Upper lobe of left lung (tissue), 6 donors: ENCODE measurements around the gene DBH. TPM values are rescaled to one million over a fixed set of nuclear protein-coding genes. Genes with fewer than 3 reads are reported as not detected.
"Not testable (repeated sequence)": the region's sequence is repeated elsewhere in the genome, so short reads cannot be mapped to it uniquely, and the experiment has no call there.

ENCODE experiments used
- ATAC-seq, 2 donors: fragments of 200-7000 bp; cut with Tn5 transposase; one replicate each; pipeline ENCODE4 v1.9.1; 2022; ENCODE audit warnings: mild to moderate bottlenecking in 2 of 2, moderate library complexity in 2 of 2; ENCODE audit not compliant: low FRiP score in 2 of 2
- DNase-seq, 2 donors: peaks; one replicate each; pipeline ENCODE4 v3.0.0-alpha.2; 2019 to 2020
- H3K27ac ChIP-seq, 4 donors: fragments of 200-600 bp; sonication (generic); one replicate each; pipeline ENCODE4 v1.5.1; 2016 to 2019
- H3K27me3 ChIP-seq, 4 donors: fragments of 200-600 bp; sonication (generic); one replicate each; pipeline ENCODE4 v1.5.1; 2017 to 2019
- H3K36me3 ChIP-seq, 4 donors: fragments of 200-600 bp; sonication (generic); one replicate each; pipeline ENCODE4 v1.5.1; 2016 to 2019
- H3K4me1 ChIP-seq, 4 donors: fragments of 200-600 bp; sonication (generic); one replicate each; pipeline ENCODE4 v1.5.1; 2018 to 2019
- H3K4me3 ChIP-seq, 4 donors: fragments of 200-600 bp; sonication (generic); one replicate each; pipeline ENCODE4 v1.5.1; 2017 to 2019; ENCODE audit warnings: mild to moderate bottlenecking in 2 of 4, moderate library complexity in 1 of 4
- H3K9me3 ChIP-seq, 4 donors: fragments of 200-600 bp; sonication (generic); one replicate each; pipeline ENCODE4 v1.5.1; 2018 to 2019
- CTCF ChIP-seq, 6 experiments: fragments of 450-650 bp in 4 of 6; fragments of 200-600 bp in 2 of 6; sonication (generic) in 2 of 6; IDR thresholded peaks; one replicate each; pipeline ENCODE4 v1.5.1; 2016 to 2019; ENCODE audit warnings: antibody characterized with exemption in 6 of 6
- EP300 ChIP-seq, 4 donors: sonication (generic); formaldehyde crosslinking; IDR thresholded peaks; one replicate each; pipeline ENCODE4 v1.5.1; 2017; ENCODE audit warnings: antibody characterized with exemption in 4 of 4, control low read depth in 2 of 4
- POLR2A ChIP-seq, 4 donors: fragments of 450-650 bp; IDR thresholded peaks; one replicate each; pipeline ENCODE4 v1.5.1; 2016 to 2017; ENCODE audit warnings: antibody characterized with exemption in 4 of 4, mild to moderate bottlenecking in 2 of 4
- POLR2AphosphoS5 ChIP-seq, 2 donors: sonication (generic); formaldehyde crosslinking; IDR thresholded peaks; one replicate each; pipeline ENCODE4 v1.5.1; 2017; ENCODE audit warnings: antibody characterized with exemption in 2 of 2
- WGBS, 2 donors: methylation state at CpG; one replicate each; pipeline ENCODE4 v1.1.5; 2017 to 2018; 5-methylcytosine and 5-hydroxymethylcytosine counted together
- total RNA-seq, 6 donors: library from RNA; depleted of rRNA in 4 of 6; stranded (reverse); fragments of >200 nt in 4 of 6; gene quantifications; one replicate each; pipeline versions ENCODE4 v1.1.0 to v1.2.1, GENCODE V29; 2016 to 2021
- donor health status: DM: no; HTN: no; CAD: no; lungs with moderate emphysema.
- donor health status: DM: no; HTN: yes; CAD: no; lungs with severe emphysema.

Gene DBH
- total RNA-seq, 6 donors from 2014 or later: 0.27 TPM; not detected in 5

GRCh38 chr9:133671371-133671770 lies 35.2 kb downstream of the DBH start:
- Histone ChIP-seq H3K4me1 (peaks cover 2 to 8% (median 5%) of the 10 kb centered on the region in 4 donors), H3K36me3 (no peaks in the 10 kb centered on the region), H3K4me3 (no peak overlapping the region), H3K27me3 (no peaks in the 10 kb centered on the region), H3K9me3 (no peaks in the 10 kb centered on the region), H3K27ac (no peak overlapping the region)
- ATAC-seq: no peak
- 89 to 96% methylated on average over 12 to 21 of the region's 21 CpGs for WGBS, 2 donors
- TF ChIP-seq EP300 (IDR thresholded peaks at IDR 0.05): no peak
- TF ChIP-seq POLR2A (IDR thresholded peaks at IDR 0.05): no peak
- TF ChIP-seq CTCF (IDR thresholded peaks at IDR 0.05): no peak
- TF ChIP-seq POLR2AphosphoS5 (IDR thresholded peaks at IDR 0.05): no peak
- DNase-seq: peak in 1 of 2 donors; percentile 60

- H3K4me3 ChIP-seq: no peak overlapping the region
- peaks cover 7 to 13% (median 11%) of the 10 kb centered on the region in 4 donors for H3K4me1 ChIP-seq
- TF ChIP-seq EP300 (IDR thresholded peaks at IDR 0.05) (no peak), POLR2A (IDR thresholded peaks at IDR 0.05) (no peak), CTCF (IDR thresholded peaks at IDR 0.05) (no peak), POLR2AphosphoS5 (IDR thresholded peaks at IDR 0.05) (no peak)
- H3K27me3 ChIP-seq: no peaks in the 10 kb centered on the region
- DNase-seq (peak in 1 of 2 donors; percentile 49), ATAC-seq (no peak)
- H3K36me3 ChIP-seq: no peaks in the 10 kb centered on the region
- 92 to 97% methylated on average over 19 to 31 of the region's 31 CpGs for WGBS, 2 donors
- H3K9me3 ChIP-seq: no peaks in the 10 kb centered on the region
- H3K27ac ChIP-seq: no peak overlapping the region
Observed at GRCh38 chr9:133672503-133673257, 36.5 kb downstream of the DBH start.

- DNase-seq: no peak
- no peak for ATAC-seq
- H3K27ac ChIP-seq: no peak overlapping the region
- TF ChIP-seq POLR2AphosphoS5 (IDR thresholded peaks at IDR 0.05) (no peak), CTCF (IDR thresholded peaks at IDR 0.05) (no peak), POLR2A (IDR thresholded peaks at IDR 0.05) (no peak), EP300 (IDR thresholded peaks at IDR 0.05) (no peak)
- no peaks in the 10 kb centered on the region for H3K27me3 ChIP-seq
- peaks cover 7 to 13% (median 11%) of the 10 kb centered on the region in 4 donors for H3K4me1 ChIP-seq
- H3K36me3 ChIP-seq: no peaks in the 10 kb centered on the region
- WGBS, 2 donors: 89 to 92% methylated on average over 6 to 9 of the region's 9 CpGs
- no peaks in the 10 kb centered on the region for H3K9me3 ChIP-seq
- no peak overlapping the region for H3K4me3 ChIP-seq
Observed at GRCh38 chr9:133673258-133673655, 37.1 kb downstream of the DBH start.

DNA sequence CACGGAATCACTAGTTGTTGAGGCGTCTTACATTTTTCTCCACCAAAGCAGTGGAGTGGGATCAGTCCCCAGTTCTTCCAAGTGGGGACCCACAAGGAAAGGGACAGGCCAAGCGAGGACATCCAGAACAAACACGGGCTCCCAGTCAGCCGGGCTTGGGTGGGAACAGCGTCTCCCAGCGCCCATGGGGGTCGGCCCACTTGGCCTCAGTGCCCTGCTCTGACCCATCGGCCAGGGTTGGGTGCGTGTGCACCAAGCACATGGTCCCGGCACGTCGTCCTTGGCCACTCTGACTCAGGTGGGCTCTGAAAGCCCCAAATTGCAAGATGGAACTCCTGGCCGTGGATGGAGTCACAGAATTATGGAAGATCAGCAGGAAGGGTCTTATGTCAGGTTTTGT lies 37.9 kb downstream of the DBH start:
- H3K9me3 ChIP-seq: no peaks in the 10 kb centered on the region
- no peak overlapping the region for H3K27ac ChIP-seq
- H3K4me1 ChIP-seq: peaks cover 9 to 13% (median 11%) of the 10 kb centered on the region in 4 donors
- H3K36me3 ChIP-seq: no peaks in the 10 kb centered on the region
- TF ChIP-seq CTCF (IDR thresholded peaks at IDR 0.05): no peak
- TF ChIP-seq EP300 (IDR thresholded peaks at IDR 0.05): no peak
- no peak for TF ChIP-seq POLR2A (IDR thresholded peaks at IDR 0.05)
- no peak for TF ChIP-seq POLR2AphosphoS5 (IDR thresholded peaks at IDR 0.05)
- H3K4me3 ChIP-seq: no peak overlapping the region
- peak in 1 of 2 donors; percentile 68 for DNase-seq
- no peak for ATAC-seq
- WGBS, 2 donors: 94 to 100% methylated on average over 1 to 14 of the region's 14 CpGs
- no peaks in the 10 kb centered on the region for H3K27me3 ChIP-seq

DNA sequence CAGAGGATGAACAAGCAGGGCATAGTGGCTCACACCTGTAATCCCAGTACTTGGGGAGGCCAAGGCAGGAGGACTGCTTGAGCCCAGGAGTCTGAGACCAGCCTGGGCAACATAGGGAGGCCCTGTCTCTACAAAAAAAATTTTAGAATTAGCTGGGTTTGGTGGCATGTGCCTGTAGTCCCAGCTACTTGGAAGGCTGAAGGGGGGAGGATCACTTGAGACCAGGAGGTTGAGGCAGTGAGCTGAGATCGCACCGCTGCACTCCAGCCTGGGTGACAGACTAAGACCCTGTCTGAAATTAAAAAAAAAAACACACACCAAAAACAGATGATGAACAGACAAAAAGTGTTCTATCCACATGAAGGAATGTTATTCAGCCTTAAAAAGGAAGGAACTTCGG lies 39.6 kb downstream of the DBH start:
- H3K27ac ChIP-seq, H3K4me3 ChIP-seq, ATAC-seq, H3K36me3 ChIP-seq, H3K27me3 ChIP-seq, H3K9me3 ChIP-seq, DNase-seq: not testable (repeated sequence)
- WGBS, 2 donors: 93% methylated on average over 3 of the region's 3 CpGs
- peaks cover 17 to 21% (median 18%) of the 10 kb centered on the region in 4 donors for H3K4me1 ChIP-seq
